HepG2 (cell line): ENCODE results near the gene SORL1-AS1.

Experiments used
- EEA1 ChIP-seq: sonication (generic); formaldehyde crosslinking; IDR thresholded peaks from 2 replicates; pipeline ENCODE4 v1.5.1; 2020; ENCODE audit warnings: mild to moderate bottlenecking, missing genetic modification reagents, borderline replicate concordance
- ETV6 ChIP-seq: sonication (generic); formaldehyde crosslinking; conservative IDR thresholded peaks from 2 replicates; pipeline ENCODE4 v1.4.0; 2020; ENCODE audit warnings: missing genetic modification reagents
- KAT8 ChIP-seq: IDR thresholded peaks from 2 replicates; pipeline ENCODE4 v1.6.1; 2016; ENCODE audit warnings: missing genetic modification reagents, missing compliant biosample characterization
- MTA1 ChIP-seq: sonication (generic); formaldehyde crosslinking; IDR thresholded peaks from 2 replicates; pipeline ENCODE4 v1.4.0; 2020; ENCODE audit warnings: missing genetic modification reagents, mild to moderate bottlenecking, borderline replicate concordance
- NCOA5 ChIP-seq: sonication (generic); formaldehyde crosslinking; IDR thresholded peaks from 2 replicates; pipeline ENCODE4 v1.4.0; 2020; ENCODE audit warnings: missing genetic modification reagents
- PHF20 ChIP-seq: sonication (generic); formaldehyde crosslinking; IDR thresholded peaks from 2 replicates; pipeline ENCODE4 v1.5.0; 2020; ENCODE audit warnings: mild to moderate bottlenecking, missing genetic modification reagents
- POGZ ChIP-seq: sonication (generic); formaldehyde crosslinking; IDR thresholded peaks from 2 replicates; pipeline ENCODE4 v1.4.0; 2020; ENCODE audit warnings: mild to moderate bottlenecking, missing genetic modification reagents
- TAF15 ChIP-seq: fragments of 200-400 bp; formaldehyde crosslinking; IDR thresholded peaks from one replicate; pipeline ENCODE4 v1.6.1; 2018; ENCODE audit warnings: mild to moderate bottlenecking, low read depth, low read length; ENCODE audit not compliant: poor library complexity, severe bottlenecking
- ZNF205 ChIP-seq: IDR thresholded peaks from 2 replicates; pipeline ENCODE4 v1.6.1; 2018; ENCODE audit warnings: missing biosample characterization, missing genetic modification reagents
- ZNF3 ChIP-seq: IDR thresholded peaks from 2 replicates; pipeline ENCODE4 v1.7.0; 2017; ENCODE audit warnings: inconsistent platforms
- ZNF562 ChIP-seq: sonication (generic); formaldehyde crosslinking; IDR thresholded peaks from 2 replicates; pipeline ENCODE4 v1.8.0; 2022; ENCODE audit warnings: missing genetic modification reagents, borderline replicate concordance
- ZNF563 ChIP-seq: sonication (generic); formaldehyde crosslinking; IDR thresholded peaks from 2 replicates; pipeline ENCODE4 v1.8.0; 2022; ENCODE audit warnings: mild to moderate bottlenecking, moderate library complexity, missing genetic modification reagents
- ZNF589 ChIP-seq: sonication (generic); formaldehyde crosslinking; conservative IDR thresholded peaks from 2 replicates; pipeline ENCODE4 v1.8.0; 2022; ENCODE audit warnings: mild to moderate bottlenecking, moderate library complexity, missing genetic modification reagents
- TF ChIP-seq, protein P1 (sequence below): sonication (generic); formaldehyde crosslinking; IDR thresholded peaks from 2 replicates; pipeline ENCODE4 v1.8.1; 2023; ENCODE audit warnings: mild to moderate bottlenecking, missing genetic modification reagents, borderline replicate concordance
- TF ChIP-seq, protein P2 (sequence below): sonication (generic); formaldehyde crosslinking; IDR thresholded peaks from 2 replicates; pipeline ENCODE4 v1.4.0; 2020; ENCODE audit warnings: missing genetic modification reagents
- TF ChIP-seq, protein P3 (sequence below): sonication (generic); formaldehyde crosslinking; IDR thresholded peaks from 2 replicates; pipeline ENCODE4 v1.4.0; 2020; ENCODE audit warnings: missing genetic modification reagents
- TF ChIP-seq, protein P4 (sequence below): sonication (generic); formaldehyde crosslinking; IDR thresholded peaks from 2 replicates; pipeline ENCODE4 v1.5.1; 2020; ENCODE audit warnings: mild to moderate bottlenecking, missing genetic modification reagents, moderate library complexity
- TF ChIP-seq, protein P5 (sequence below): IDR thresholded peaks from 2 replicates; pipeline ENCODE4 v1.6.1; 2012; ENCODE audit warnings: low read depth, low read length, improper control_type of control experiment
- TF ChIP-seq, protein P6 (sequence below): sonication (generic); formaldehyde crosslinking; IDR thresholded peaks from 2 replicates; pipeline ENCODE4 v1.8.0; 2022; ENCODE audit warnings: missing genetic modification reagents, mild to moderate bottlenecking, inconsistent platforms, borderline replicate concordance

Gene SORL1-AS1

DNA sequence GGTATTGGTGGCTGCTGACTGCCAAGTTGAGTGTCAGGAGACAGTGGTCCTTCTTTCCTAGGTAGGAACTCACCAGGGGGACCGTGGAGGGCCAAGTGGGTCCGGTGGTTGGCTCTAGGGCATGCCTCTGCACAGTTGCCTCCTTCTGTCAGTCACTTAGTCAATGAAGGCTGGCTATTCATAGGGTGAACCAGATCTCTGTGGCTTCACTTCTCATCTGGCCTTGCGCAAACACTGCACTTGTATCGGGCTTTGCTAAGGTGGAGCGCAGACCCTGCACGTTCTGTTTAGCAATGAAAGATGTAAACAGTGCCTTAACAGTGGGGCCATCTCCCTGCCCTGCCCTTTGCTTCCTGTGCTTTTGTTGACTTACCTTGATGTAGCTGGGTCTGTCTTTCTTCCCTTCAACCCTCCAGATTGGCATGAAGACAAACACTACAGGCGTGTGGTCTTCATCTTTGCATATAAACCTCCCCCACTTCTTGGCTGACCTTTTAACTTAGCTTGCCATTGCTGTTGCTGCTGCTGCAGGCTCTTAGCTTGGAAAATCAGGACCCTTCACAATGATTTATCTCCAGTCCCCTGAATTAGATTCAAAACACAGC, 6.7 kb upstream of the SORL1-AS1 start (continued):
- no peak for TF ChIP-seq EEA1 (CRISPR knock-in tag)
- TF ChIP-seq TAF15, result no peak
- no peak for TF ChIP-seq ZNF563 (CRISPR knock-in tag)
- no peak for TF ChIP-seq PHF20
- peak; percentile 93 for TF ChIP-seq ZNF205
- TF ChIP-seq ZNF589 (CRISPR knock-in tag), result no peak
- TF ChIP-seq POGZ, result peak; percentile 84
- peak; percentile 29; the same call in 1 of the 2 replicates for TF ChIP-seq ZNF3
- TF ChIP-seq, protein P1, sequence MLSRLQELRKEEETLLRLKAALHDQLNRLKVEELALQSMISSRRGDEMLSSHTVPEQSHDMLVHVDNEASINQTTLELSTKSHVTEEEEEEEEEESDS (CRISPR knock-in tag), result no peak; the same call in 1 of the 2 replicates
- TF ChIP-seq, protein P2, sequence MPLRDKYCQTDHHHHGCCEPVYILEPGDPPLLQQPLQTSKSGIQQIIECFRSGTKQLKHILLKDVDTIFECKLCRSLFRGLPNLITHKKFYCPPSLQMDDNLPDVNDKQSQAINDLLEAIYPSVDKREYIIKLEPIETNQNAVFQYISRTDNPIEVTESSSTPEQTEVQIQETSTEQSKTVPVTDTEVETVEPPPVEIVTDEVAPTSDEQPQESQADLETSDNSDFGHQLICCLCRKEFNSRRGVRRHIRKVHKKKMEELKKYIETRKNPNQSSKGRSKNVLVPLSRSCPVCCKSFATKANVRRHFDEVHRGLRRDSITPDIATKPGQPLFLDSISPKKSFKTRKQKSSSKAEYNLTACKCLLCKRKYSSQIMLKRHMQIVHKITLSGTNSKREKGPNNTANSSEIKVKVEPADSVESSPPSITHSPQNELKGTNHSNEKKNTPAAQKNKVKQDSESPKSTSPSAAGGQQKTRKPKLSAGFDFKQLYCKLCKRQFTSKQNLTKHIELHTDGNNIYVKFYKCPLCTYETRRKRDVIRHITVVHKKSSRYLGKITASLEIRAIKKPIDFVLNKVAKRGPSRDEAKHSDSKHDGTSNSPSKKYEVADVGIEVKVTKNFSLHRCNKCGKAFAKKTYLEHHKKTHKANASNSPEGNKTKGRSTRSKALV (CRISPR knock-in tag), result peak; percentile 91; the same call in 1 of the 2 replicates
- TF ChIP-seq, protein P3, sequence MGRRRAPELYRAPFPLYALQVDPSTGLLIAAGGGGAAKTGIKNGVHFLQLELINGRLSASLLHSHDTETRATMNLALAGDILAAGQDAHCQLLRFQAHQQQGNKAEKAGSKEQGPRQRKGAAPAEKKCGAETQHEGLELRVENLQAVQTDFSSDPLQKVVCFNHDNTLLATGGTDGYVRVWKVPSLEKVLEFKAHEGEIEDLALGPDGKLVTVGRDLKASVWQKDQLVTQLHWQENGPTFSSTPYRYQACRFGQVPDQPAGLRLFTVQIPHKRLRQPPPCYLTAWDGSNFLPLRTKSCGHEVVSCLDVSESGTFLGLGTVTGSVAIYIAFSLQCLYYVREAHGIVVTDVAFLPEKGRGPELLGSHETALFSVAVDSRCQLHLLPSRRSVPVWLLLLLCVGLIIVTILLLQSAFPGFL (CRISPR knock-in tag), result no peak
- TF ChIP-seq ZNF562, result no peak
- TF ChIP-seq NCOA5 (CRISPR knock-in tag), result peak; percentile 70; the same call in 1 of the 2 replicates
- TF ChIP-seq KAT8, result peak; percentile 78
- TF ChIP-seq MTA1, result peak; percentile 98
- TF ChIP-seq ETV6 (CRISPR knock-in tag), result no peak; the same call in 1 of the 2 replicates
- TF ChIP-seq, protein P4, sequence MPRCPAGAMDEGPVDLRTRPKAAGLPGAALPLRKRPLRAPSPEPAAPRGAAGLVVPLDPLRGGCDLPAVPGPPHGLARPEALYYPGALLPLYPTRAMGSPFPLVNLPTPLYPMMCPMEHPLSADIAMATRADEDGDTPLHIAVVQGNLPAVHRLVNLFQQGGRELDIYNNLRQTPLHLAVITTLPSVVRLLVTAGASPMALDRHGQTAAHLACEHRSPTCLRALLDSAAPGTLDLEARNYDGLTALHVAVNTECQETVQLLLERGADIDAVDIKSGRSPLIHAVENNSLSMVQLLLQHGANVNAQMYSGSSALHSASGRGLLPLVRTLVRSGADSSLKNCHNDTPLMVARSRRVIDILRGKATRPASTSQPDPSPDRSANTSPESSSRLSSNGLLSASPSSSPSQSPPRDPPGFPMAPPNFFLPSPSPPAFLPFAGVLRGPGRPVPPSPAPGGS (CRISPR knock-in tag), result peak; percentile 84
- TF ChIP-seq, protein P5, sequence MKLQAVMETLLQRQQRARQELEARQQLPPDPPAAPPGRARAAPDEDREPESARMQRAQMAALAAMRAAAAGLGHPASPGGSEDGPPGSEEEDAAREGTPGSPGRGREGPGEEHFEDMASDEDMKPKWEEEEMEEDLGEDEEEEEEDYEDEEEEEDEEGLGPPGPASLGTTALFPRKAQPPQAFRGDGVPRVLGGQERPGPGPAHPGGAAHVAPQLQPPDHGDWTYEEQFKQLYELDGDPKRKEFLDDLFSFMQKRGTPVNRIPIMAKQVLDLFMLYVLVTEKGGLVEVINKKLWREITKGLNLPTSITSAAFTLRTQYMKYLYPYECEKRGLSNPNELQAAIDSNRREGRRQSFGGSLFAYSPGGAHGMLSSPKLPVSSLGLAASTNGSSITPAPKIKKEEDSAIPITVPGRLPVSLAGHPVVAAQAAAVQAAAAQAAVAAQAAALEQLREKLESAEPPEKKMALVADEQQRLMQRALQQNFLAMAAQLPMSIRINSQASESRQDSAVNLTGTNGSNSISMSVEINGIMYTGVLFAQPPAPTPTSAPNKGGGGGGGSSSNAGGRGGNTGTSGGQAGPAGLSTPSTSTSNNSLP, result peak; percentile 83
- TF ChIP-seq, protein P6, sequence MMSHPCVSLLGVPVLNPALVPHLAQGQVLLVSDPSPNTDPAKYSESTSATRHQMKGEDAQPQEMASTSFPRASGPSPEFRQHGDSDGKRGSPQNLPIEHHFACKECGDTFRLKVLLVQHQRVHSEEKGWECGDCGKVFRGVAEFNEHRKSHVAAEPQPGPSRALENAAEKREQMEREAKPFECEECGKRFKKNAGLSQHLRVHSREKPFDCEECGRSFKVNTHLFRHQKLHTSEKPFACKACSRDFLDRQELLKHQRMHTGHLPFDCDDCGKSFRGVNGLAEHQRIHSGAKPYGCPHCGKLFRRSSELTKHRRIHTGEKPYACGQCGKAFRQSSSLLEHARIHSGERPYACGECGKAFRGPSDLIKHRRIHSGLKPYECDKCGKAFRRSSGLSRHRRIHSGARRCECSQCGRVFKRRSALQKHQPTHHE, result no peak
